ENCODE results near the gene FOLR2.

The FOLR2 gene

DNA sequence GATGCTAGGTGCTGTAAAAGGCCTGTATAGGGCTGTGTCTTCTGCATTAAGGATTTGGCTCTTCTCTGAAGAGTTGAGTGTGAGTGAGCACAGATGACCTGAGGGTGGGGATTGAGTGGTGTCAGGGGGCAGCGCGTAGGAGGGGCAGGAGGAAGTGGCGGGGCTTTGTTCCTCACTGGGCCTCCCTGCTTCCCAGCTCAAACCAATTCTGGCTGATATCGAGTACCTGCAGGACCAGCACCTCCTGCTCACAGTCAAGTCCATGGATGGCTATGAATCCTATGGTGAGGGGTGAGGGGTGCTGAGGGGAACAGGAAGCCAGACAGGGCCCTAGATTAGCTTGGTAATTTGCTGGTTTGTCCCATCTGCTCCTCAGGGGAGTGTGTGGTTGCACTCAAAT lies 18.3 kb downstream of the FOLR2 start:
- H3K27ac ChIP-seq = no peak overlapping the region
- TF ChIP-seq, protein P1, sequence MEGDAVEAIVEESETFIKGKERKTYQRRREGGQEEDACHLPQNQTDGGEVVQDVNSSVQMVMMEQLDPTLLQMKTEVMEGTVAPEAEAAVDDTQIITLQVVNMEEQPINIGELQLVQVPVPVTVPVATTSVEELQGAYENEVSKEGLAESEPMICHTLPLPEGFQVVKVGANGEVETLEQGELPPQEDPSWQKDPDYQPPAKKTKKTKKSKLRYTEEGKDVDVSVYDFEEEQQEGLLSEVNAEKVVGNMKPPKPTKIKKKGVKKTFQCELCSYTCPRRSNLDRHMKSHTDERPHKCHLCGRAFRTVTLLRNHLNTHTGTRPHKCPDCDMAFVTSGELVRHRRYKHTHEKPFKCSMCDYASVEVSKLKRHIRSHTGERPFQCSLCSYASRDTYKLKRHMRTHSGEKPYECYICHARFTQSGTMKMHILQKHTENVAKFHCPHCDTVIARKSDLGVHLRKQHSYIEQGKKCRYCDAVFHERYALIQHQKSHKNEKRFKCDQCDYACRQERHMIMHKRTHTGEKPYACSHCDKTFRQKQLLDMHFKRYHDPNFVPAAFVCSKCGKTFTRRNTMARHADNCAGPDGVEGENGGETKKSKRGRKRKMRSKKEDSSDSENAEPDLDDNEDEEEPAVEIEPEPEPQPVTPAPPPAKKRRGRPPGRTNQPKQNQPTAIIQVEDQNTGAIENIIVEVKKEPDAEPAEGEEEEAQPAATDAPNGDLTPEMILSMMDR (conservative IDR thresholded peaks at IDR 0.05) = no peak

DNA sequence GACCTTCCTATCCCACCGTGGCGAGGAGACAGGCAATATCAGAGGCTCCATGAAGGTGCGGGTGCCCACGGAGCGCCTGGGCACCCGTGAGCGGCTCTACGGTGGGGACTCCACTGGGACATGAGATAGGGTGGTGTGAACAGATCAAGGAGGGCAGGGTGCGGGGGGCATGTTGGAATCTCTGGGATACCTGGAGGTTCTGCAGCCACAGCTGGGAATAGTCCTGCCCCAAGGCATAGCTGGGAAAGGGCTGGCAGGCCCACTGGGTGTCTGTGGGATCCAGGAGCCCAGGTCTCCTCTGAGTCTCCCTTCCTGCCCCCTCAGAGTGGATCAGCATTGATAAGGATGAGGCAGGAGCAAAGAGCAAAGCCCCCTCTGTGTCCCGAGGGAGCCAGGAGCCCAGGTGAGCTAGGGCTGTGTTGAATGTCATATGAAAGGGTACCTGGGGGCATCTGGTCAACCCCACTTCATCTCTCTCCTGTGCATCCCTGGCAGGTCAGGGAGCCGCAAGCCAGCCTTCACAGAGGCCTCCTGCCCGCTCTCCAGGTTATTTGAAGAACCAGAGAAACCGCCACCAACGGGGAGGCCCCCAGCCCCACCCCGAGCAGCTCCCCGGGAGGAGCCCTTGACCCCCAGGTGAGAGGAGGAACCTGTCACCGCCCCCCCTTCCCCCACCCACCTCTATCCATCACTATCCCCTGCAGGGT lies 18.9 kb downstream of the FOLR2 start:
- H3K27ac ChIP-seq = no peak overlapping the region

DNA sequence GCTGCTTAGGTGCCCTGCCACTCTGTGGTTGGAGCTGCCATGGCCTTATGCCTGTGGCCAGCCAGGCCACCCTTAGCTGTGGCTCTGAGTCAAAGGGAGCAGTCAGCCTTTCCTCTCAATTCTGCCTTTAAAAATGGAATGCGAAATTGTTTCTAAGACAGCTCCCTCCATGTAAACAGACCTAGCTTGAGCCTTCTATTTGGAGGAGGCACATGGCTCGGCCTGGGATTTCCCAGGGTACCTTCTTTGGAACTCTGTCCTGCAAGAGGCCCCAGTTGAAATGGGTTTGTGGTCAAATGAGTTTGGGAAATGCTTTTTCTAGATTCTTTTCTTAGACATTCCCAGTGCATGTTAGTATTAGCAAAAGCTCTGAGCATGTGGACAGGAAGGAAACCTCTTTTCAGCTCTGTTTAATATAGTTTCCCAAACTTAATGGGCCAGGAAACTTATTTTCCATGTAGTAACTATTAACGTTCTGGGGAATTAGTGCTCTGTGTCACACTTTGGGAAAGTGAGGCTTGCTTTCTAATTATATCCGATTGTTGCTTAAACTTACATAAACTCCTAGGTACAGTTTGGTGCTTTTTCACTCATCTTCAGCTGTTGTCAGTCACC lies 19.6 kb downstream of the FOLR2 start:
- TF ChIP-seq, protein P1 (conservative IDR thresholded peaks at IDR 0.05) = no peak
- H3K27ac ChIP-seq = no peak overlapping the region

More for the DNA sequence above, 18.9 kb downstream of the FOLR2 start:
- TF ChIP-seq, protein P1 (conservative IDR thresholded peaks at IDR 0.05) = no peak

DNA sequence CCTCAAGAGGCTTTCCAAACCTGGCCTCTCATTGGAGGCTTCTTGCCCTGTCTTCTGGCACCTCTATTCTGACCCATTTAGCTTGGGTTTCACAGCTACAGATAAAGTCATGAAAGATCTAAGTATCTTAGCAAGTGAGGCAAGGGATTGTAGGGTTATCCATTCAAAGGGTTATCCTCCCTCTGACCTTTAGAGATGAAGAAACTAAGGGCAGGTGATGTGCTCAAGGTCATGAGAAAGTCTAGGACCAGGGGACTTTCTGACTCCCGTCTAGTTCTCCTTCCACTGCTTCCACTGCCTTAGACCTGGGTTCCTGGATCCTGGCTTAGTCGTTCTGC lies 20.1 kb downstream of the FOLR2 start:
- no peak overlapping the region for H3K27ac ChIP-seq
- TF ChIP-seq, protein P1 (conservative IDR thresholded peaks at IDR 0.05) = no peak

DNA sequence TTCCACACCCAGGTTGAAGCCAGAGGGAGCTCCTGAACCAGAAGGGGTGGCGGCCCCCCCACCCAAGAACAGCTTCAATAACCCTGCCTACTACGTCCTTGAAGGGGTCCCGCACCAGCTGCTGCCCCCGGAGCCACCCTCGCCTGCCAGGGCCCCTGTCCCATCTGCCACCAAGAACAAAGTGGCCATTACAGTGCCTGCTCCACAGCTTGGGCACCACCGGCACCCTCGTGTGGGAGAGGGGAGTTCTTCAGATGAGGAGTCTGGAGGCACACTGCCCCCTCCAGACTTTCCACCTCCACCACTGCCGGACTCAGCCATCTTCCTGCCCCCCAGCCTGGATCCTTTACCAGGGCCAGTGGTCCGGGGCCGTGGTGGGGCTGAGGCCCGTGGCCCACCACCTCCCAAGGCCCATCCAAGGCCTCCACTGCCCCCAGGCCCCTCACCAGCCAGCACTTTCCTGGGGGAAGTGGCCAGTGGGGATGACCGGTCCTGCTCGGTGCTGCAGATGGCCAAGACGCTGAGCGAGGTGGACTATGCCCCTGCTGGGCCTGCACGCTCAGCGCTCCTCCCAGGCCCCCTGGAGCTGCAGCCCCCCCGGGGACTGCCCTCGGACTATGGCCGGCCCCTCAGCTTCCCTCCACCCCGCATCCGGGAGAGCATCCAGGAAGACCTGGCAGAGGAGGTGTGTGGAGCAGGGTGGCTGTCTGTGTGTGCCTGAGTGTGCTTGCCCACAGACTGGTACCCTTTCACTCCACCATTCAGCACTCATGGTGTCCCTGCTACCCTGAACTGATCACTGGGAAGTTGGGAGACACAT lies 20.7 kb downstream of the FOLR2 start:
- no peak overlapping the region for H3K27ac ChIP-seq
- TF ChIP-seq, protein P1 (conservative IDR thresholded peaks at IDR 0.05) = no peak

DNA sequence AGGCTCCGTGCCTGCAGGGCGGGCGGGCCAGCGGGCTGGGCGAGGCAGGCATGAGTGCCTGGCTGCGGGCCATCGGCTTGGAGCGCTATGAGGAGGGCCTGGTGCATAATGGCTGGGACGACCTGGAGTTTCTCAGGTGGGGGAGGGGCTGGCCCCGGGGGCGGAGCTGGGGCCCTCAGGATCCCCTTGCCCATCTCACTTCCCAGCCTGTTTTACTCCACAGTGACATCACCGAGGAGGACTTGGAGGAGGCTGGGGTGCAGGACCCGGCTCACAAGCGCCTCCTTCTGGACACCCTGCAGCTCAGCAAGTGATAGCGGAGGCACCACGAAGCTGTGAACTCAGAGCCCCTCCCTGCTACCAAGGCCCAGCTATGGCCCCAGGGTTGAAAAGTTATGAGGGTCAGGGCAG lies 21.5 kb downstream of the FOLR2 start:
- H3K27ac ChIP-seq = no peak overlapping the region
- TF ChIP-seq, protein P1 (conservative IDR thresholded peaks at IDR 0.05) = peak; percentile 58
